Stimulated activated CD4-positive, alpha-beta T cell treated with anti-CD3 and anti-CD28 coated beads, Interleukin-4, amount 100 ng/mL, for 1 hour (primary cell): Measurements from ENCODE around the gene ADAD1.
"Not testable (repeated sequence)": the region's sequence is repeated elsewhere in the genome, so short reads cannot be mapped to it uniquely, and the experiment has no call there.

Experiments
- DNase-seq: peaks from one replicate; pipeline ENCODE4 v3.0.0-alpha.2; 2020

The ADAD1 gene

GRCh38 chr4:122378711-122379110 lies at the start of gene ADAD1:
Gene ADAD1 (plus strand): TSS chr4:122379011. CDS start chr4:122380070, 1,059 bp downstream.
- no peak for DNase-seq

DNA sequence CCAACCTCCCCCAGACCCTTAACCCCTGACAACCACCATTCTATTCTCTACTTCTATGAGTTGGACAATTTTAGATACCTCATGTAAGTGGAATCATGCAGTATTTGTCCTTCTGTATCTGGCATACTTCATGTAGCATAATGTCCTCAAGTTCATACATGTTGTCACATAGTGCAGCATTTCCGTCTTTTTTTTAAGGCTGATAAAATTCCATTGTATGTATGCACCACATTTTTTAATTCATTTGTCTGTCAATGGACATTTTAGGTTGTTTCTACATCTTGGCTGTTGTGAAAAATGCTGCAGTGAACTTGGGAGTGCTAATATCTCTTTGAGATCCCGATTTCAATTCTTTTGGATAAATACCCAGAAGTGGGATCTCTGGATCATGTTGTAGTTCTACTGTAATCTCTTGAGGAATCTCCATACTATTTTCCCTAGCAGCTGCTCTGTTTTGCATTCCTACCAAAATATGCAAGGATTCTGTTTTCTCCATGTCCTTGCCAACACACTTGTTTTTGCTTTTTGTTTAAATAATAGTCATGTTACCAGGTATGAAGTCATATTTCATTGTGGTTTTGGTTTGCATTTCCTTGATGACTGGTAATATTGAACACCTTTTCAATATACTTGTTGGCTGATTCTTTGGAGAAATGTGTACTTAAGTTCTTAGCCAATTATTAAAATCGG lies 48.8 kb upstream of the ADAD1 start:
- DNase-seq: no peak

DNA sequence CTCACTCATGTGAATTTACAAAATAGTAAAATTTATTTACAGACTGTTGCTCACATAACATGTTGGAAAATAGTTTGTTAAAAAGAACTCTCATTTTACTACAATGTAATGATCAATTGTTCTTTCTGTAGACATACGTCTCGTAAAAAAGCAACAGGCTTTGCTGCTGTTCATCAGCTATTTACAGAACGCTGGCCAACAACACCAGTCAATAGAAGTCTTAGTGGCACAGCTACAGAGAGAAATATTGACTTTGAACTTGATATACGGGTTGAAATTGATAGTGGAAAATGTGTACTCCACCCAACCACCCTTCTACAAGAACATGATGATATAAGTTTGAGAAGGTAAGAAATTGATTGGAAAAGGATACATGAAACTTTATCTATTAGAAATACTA lies 47.6 kb upstream of the ADAD1 start:
- DNase-seq: no peak

GRCh38 chr4:122334828-122335227 lies 44.0 kb upstream of the ADAD1 start:
- no peak for DNase-seq

- DNase-seq: no peak
Measured at GRCh38 chr4:122341886-122342285, 36.9 kb upstream of the ADAD1 start.

GRCh38 chr4:122346036-122346435 lies 32.8 kb upstream of the ADAD1 start:
- no peak for DNase-seq

DNA sequence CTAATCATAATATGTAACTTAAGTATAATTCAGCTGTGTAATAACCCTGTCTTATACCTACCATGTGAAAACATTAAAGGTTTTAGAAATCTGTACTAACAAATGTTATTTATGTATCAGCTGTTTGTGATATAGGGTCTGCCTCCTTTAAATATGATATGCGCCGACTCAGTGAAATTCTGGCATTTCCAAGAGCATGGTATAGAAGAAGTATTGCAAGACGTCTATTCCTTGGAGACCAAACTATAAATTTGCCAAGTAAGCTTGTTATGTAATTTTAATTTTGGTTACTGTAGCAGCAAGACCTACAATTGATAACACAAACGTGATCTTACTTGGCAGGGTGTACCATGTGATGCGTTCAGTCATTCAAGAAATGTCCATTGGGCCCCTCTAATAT lies 32.3 kb upstream of the ADAD1 start:
- DNase-seq: no peak

DNA sequence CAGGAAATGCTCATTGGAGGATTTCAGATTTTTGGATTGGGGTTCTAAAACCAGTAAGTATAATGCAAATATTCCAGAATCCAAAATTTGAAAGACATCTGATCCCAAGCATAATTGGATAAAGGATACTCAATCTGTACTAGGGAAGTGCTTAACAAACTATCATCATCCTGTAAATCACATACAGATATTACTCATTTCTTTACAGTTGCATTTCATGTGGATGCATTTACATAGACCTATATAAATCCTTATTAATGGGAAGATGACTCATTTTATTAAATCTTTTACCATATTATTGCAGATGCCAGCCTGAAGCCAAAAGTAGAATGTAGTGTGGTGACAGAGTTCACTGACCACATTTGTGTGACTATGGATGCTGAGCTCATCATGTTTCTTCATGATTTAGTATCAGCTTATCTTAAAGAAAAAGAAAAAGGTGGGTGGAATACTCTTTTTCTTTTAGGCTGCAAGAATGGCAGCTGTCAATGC lies 22.4 kb upstream of the ADAD1 start:
- DNase-seq: no peak

- DNase-seq: no peak
Measured at GRCh38 chr4:122360754-122361153, 18.1 kb upstream of the ADAD1 start.

GRCh38 chr4:122364700-122365404 lies 14.0 kb upstream of the ADAD1 start:
- peak; percentile 3 for DNase-seq

- DNase-seq: not testable (repeated sequence)
Measured at GRCh38 chr4:122368786-122369185, 10.0 kb upstream of the ADAD1 start.

DNA sequence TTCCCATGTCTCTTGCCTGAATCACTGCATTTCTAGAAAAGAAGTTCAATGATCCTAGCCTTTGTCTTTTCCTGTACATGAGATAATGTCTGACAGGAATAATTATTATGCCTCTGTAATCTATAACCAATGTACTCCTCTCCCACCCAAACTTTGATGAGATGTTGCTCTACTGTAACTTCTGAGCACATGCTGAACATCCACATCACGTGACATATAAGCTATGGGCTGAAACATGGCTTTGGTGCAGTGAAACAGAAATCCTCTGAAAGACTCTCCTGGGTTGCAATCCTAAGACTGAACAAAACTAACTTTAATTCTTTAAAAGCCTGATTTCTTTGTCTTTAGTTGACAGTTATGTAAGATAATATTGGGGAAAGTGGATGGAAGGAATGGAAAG lies 1.5 kb upstream of the ADAD1 start:
- no peak for DNase-seq

DNA sequence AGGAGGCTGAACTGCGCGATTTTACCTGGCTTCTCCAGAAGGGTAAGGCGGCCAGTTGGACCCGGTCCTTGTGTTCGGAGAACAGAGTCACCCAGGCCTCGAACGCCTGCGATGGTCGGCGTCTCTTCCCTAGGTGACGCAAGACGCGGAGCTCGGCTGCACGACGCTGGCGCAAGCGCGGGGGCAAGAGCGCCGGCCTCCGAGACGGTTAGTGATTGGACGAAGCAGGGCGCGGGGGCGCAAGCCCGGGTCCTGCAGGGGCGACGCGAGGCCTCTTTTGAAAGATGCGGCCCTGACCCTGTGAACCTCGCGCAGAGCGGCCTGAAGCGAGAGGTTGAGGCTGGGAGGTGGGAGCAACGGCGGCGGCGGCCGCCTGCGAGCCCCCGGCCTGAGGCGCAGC lies 428 bp downstream of the ADAD1 start:
- no peak for DNase-seq

DNA sequence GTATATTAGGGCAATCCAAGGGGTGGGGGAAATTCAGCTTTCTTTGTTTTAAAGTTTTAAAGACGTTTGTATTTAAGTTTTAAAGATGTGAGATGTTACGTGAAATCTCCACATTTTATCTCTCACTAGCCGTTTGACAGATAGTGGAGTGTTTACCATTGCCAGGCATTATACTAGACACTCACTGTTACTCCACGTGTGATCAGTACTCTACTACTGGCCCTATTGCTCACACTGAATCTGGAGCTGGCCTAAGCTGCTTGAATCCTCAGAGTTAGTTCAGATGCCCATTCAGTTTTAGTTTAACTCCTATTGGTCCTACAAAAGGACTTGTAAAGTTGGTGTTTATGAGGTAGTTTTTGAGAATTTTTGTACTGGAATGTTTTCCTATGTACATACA lies 4.5 kb downstream of the ADAD1 start:
- DNase-seq: no peak

GRCh38 chr4:122384245-122384644 lies 5.4 kb downstream of the ADAD1 start:
- no peak for DNase-seq

DNA sequence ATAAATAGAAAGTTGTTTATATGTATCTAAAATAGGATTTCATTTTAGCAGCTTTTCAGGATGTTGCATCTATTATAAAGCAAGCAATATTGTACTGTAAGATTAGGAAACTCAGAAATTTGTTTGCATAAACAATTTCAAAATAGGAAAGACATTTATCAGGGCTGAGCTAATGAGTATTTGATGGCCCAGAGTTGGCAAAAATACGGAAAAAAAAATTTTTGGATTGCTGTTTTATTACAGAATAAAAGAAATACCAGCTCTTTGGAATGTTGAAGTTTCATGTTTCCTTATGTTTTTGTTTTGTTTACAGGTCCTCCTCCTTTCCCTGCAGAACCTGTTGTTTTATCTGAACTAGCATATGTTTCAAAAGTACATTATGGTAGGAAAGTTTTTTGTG lies 14.5 kb downstream of the ADAD1 start:
- no peak for DNase-seq

DNA sequence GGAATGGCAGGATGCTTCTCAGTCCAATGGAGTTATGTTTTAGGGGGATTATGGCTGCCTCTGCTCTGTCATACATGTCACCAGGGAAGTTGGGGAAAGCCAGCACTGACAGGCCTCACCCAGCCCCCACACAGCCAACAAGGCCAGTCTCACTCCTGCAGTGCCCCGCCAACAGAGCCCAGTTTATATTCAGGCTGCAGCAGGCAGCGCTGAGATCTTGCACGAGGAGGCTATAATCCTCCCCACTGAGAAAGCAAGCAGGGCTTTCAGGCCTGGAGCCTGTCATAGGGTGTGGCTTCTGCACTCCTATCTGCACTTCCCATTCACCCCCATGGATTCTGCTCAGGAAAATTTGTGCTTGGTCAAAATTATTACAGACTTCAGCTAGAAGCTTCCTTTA lies 25.1 kb downstream of the ADAD1 start:
- no peak for DNase-seq

DNA sequence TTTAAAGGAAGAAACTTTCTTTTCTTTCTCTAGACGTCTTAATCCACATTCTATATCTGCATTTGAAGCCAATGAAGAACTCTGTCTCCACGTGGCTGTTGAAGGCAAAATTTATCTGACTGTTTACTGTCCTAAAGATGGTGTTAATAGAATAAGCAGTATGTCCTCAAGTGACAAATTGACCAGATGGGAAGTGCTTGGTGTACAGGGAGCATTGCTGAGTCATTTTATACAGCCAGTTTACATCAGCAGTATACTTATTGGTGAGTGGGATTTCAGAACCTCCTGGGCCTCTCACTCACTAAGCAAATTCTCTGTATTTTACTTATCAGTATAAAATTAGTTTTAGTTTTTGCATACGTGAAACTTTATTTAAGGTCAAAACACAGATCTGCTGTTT lies 33.7 kb downstream of the ADAD1 start:
- DNase-seq: no peak

- DNase-seq: no peak
Measured at GRCh38 chr4:122423246-122423645, 44.4 kb downstream of the ADAD1 start.

DNA sequence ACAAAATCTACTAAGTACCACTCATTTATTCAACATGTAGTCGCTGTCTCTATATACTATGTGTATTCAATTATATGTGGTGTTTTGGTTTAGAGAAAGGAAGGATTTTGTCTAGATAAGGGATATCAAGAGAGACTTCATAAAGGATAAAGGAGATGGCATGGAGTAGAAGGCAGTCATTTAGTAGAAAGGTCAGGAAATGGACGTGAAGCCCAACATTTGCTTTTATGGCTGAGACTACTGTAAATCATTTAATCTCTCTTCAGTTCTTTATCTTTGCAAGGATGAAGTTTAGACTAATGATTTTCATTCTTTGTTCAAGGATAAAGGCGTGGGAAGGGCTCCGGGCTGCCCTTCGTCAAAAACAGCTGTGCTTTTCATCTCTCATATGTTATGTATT lies 52.5 kb downstream of the ADAD1 start:
- no peak for DNase-seq

GRCh38 chr4:122434285-122434684 lies 55.5 kb downstream of the ADAD1 start:
- no peak for DNase-seq

DNA sequence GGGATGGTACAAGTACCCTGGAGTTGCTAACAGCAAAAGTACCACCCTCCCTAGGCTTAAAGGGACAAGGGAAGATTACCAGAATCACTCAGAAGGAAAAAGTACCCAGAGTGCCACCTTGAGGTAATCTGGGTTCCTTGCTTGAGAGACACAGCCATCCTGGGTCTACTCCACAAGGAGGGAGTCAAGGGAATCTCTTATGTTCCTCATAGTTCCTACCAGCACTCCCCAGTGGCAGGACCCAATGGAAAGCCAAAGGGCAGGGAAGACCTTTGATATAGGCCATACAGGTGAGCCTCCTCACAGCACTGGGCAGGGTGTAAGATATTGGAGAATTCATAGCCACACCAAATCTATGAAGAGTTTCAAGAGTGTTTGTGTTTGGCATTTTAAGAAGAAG lies 72.0 kb downstream of the ADAD1 start:
- peak; percentile 26 for DNase-seq

DNA sequence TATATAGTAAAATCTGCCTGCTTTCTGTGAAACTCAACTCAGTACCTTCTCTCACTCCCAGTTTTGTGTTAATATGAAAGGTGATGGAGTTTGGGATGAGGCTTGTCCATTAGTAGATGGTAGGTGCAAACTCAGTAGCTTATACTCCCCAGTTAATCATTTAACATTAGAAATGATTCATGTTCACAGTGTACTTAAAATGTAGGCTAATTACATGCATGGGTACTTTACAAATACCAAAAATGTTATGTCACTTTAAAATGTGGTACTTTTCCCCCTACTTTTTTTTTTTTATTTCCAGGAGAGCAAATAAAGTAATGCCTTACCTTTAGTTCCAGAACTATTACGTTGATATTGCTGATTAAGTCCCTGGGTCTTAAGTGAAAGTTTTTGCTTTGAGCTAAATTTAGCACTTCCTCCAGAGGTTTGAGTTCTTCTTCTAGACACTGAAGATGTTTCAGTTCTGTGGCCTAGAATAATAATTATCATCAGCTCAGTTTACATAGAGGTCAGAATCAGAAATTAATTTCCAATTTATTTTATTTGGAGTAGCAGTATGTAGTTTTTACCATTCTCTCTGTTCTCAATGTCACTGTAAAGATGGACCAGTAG lies 74.7 kb downstream of the ADAD1 start:
- no peak for DNase-seq
